HG03045 (cell line): ENCODE results near the gene PSMB8.

ENCODE experiments used
- ATAC-seq: cut with Tn5 transposase; IDR thresholded peaks from one replicate; pipeline ENCODE4 v1.9.1; 2021; ENCODE audit warnings: mild to moderate bottlenecking, moderate library complexity; ENCODE audit not compliant: unreplicated experiment

Gene PSMB8

GRCh38 chr6:32799740-32800139 is 44.1 kb downstream of the PSMB8 start:
- no peak for ATAC-seq

GRCh38 chr6:32799168-32799567 is 44.7 kb downstream of the PSMB8 start:
- ATAC-seq = no peak

- ATAC-seq = peak; percentile 61
Observed at GRCh38 chr6:32796848-32797776, 46.7 kb downstream of the PSMB8 start.

GRCh38 chr6:32794510-32794909 is 49.3 kb downstream of the PSMB8 start:
- no peak for ATAC-seq

GRCh38 chr6:32792901-32793435 is 50.9 kb downstream of the PSMB8 start:
- ATAC-seq = no peak
